Psoas muscle (tissue), 8 donors: Measurements from ENCODE around the gene CCDC7. TPM values are rescaled to one million over a fixed set of nuclear protein-coding genes. Genes with fewer than 3 reads are reported as not detected.
A peak's percentile ranks its signal among the peaks of the same experiment; 100 is the strongest.

ENCODE experiments used
- ATAC-seq, 4 donors: fragments of 200-7000 bp; cut with Tn5 transposase; one replicate each; pipeline ENCODE4 v1.9.1; 2020; ENCODE audit warnings: moderate library complexity in 3 of 4, mild to moderate bottlenecking in 2 of 4
- DNase-seq, 2 donors: peaks; one replicate each; pipeline ENCODE4 v3.0.0-alpha.2; 2020
- H3K27ac ChIP-seq: fragments of 200-600 bp; one replicate; pipeline ENCODE4 v1.8.0; 2022
- H3K27me3 ChIP-seq, 3 donors: fragments of 200-600 bp in 1 of 3; one replicate each; pipeline versions ENCODE4 v1.6.1 to v1.8.0; 2013 to 2022; ENCODE audit warnings: low read length in 2 of 3, mild to moderate bottlenecking in 2 of 3, moderate library complexity in 1 of 3; ENCODE audit not compliant: insufficient read depth in 3 of 3
- H3K36me3 ChIP-seq, 2 donors: fragments of 200-600 bp in 1 of 2; one replicate each; pipeline versions ENCODE4 v1.6.1 to v1.8.0; 2013 to 2022; ENCODE audit warnings: low read depth in 1 of 2, mild to moderate bottlenecking in 1 of 2, moderate library complexity in 1 of 2; ENCODE audit not compliant: insufficient read depth in 1 of 2
- H3K4me1 ChIP-seq: fragments of 200-600 bp; one replicate; pipeline ENCODE4 v1.8.0; 2022
- H3K4me3 ChIP-seq: fragments of 200-600 bp; one replicate; pipeline ENCODE4 v1.8.0; 2022; ENCODE audit warnings: mild to moderate bottlenecking
- H3K9me3 ChIP-seq: fragments of 200-600 bp; one replicate; pipeline ENCODE4 v1.8.0; 2022
- CTCF ChIP-seq: fragments of 200-600 bp; IDR thresholded peaks from one replicate; pipeline ENCODE4 v1.8.0; 2022; ENCODE audit warnings: antibody characterized with exemption
- WGBS, 3 donors: extraction: QIAGEN DNeasy Blood & Tissue Kit; methylation state at CpG; one replicate each; pipeline versions ENCODE4 v1.1.6 to v1.1.7; 2013; 5-methylcytosine and 5-hydroxymethylcytosine counted together
- intact Hi-C, 2 donors: fragments of 100-400 bp; cut with DNase I; formaldehyde crosslinking; loops; one replicate each; pipeline versions ENCODE4 v1.11.0 to v1.14.2; 2022
- polyA plus RNA-seq, 3 donors: library from polyadenylated mRNA; stranded (reverse); fragments of 200-250 nt; gene quantifications; one replicate each; pipeline ENCODE4 v1.2.3, GENCODE V29; 2013
- total RNA-seq, 4 donors: library from RNA; stranded (reverse); fragmentation: NEBNext Ultra II Directional in 2 of 4; extraction: Animal tissue kit (Norgen Biotek cat#: 25700) in 2 of 4; gene quantifications; one replicate each; pipeline versions ENCODE4 v1.2.1 to v1.2.4, GENCODE V29; 2021 to 2023
- donor health status: healthy with polysubstance abuse.
- donor health status: DM: no; HTN: no; CAD: no; lungs with moderate emphysema.
- donor health status: Bipolar disorder and iron deficiency.
- donor health status: healthy.
- donor health status: DM: yes; HTN: yes; CAD: no.
- donor health status: DM: no; HTN: no; CAD: no.
- donor health status: DM: no; HTN: no; CAD: no.
- donor health status: DM: yes; HTN: yes; CAD: no.

CCDC7 gene
- total and polyA plus RNA-seq, 7 donors = 0.85 to 20.4 (median 13.5) TPM

GRCh38 chr10:32445036-32445435 is 904 bp upstream of the CCDC7 start:
- intact Hi-C loops = no loop called here
- TF ChIP-seq CTCF = no peak
- 95 to 97% (median 97%) methylated on average over 4 of the region's 4 CpGs for WGBS, 3 donors
- Histone ChIP-seq H3K4me3 (peak overlapping the region; percentile 73), H3K27ac (peak overlapping the region; percentile 93), H3K9me3 (no peaks in the 10 kb centered on the region), H3K27me3 (no peaks in the 10 kb centered on the region), H3K4me1 (peaks cover 12% of the 10 kb centered on the region), H3K36me3 (no peaks in the 10 kb centered on the region)
- DNase-seq (no peak), ATAC-seq (no peak)

- ATAC-seq (peak in 3 of 4 donors; percentile 28 to 65 (median 28)), DNase-seq (no peak)
- intact Hi-C loops = loop anchor here in 1 of 2 donors (2.0 kb wide), 1 partner anchor 68 kb away; no protein-coding TSS in a partner anchor
- Histone ChIP-seq H3K4me1 (peaks cover 12% of the 10 kb centered on the region), H3K27ac (peak overlapping the region; percentile 93), H3K9me3 (no peaks in the 10 kb centered on the region), H3K36me3 (peaks cover 0 to 3% of the 10 kb centered on the region in 2 donors), H3K27me3 (no peaks in the 10 kb centered on the region), H3K4me3 (peak overlapping the region; percentile 73)
- TF ChIP-seq CTCF = no peak
- 2 to 5% (median 3%) methylated on average over 18 of the region's 18 CpGs for WGBS, 3 donors
Measured at GRCh38 chr10:32446536-32447406, 831 bp downstream of the CCDC7 start.

- Histone ChIP-seq H3K4me1 (no peaks in the 10 kb centered on the region), H3K27me3 (no peaks in the 10 kb centered on the region), H3K4me3 (no peak overlapping the region), H3K27ac (no peak overlapping the region), H3K9me3 (no peaks in the 10 kb centered on the region), H3K36me3 (peaks cover 0 to 54% of the 10 kb centered on the region in 2 donors)
- DNase-seq = no peak
- no peak for ATAC-seq
- intact Hi-C loops = no loop called here
- WGBS, 3 donors = 95 to 99% (median 97%) methylated on average over 4 of the region's 4 CpGs
- no peak for TF ChIP-seq CTCF
Measured at GRCh38 chr10:32454148-32454547, 8.2 kb downstream of the CCDC7 start.

GRCh38 chr10:32459051-32459698 is 13.2 kb downstream of the CCDC7 start:
- H3K9me3 ChIP-seq = no peaks in the 10 kb centered on the region
- no peaks in the 10 kb centered on the region for H3K27me3 ChIP-seq
- TF ChIP-seq CTCF = no peak
- no peak for ATAC-seq
- no peak overlapping the region for H3K4me3 ChIP-seq
- H3K4me1 ChIP-seq = no peaks in the 10 kb centered on the region
- peaks cover 0 to 34% of the 10 kb centered on the region in 2 donors for H3K36me3 ChIP-seq
- 90 to 96% (median 94%) methylated on average over 1 of the region's 1 CpG for WGBS, 3 donors
- intact Hi-C loops = no loop called here
- no peak for DNase-seq
- H3K27ac ChIP-seq = no peak overlapping the region
